Tibial artery (tissue), 4 donors: ENCODE results near the gene CEP78.
A peak's percentile ranks its signal among the peaks of the same experiment; 100 is the strongest.

ENCODE experiments used
- DNase-seq, 2 donors: peaks; one replicate each; pipeline ENCODE4 v3.0.0-alpha.2; 2019
- H3K27ac ChIP-seq, 2 donors: fragments of 200-600 bp; sonication (generic) in 1 of 2; 1 replicate in 1 of 2; 2 replicates in 1 of 2; pipeline ENCODE4 v1.5.1; 2018 to 2019; ENCODE audit warnings: mild to moderate bottlenecking in 1 of 2
- H3K27me3 ChIP-seq, 2 donors: fragments of 200-600 bp; sonication (generic) in 1 of 2; one replicate each; pipeline versions ENCODE4 v1.5.1 to v1.6.0; 2016 to 2019
- H3K36me3 ChIP-seq, 3 donors: fragments of 200-600 bp; sonication (generic) in 2 of 3; one replicate each; pipeline ENCODE4 v1.5.1; 2016 to 2019; ENCODE audit warnings: mild to moderate bottlenecking in 2 of 3
- H3K4me1 ChIP-seq, 4 donors: fragments of 200-600 bp; sonication (generic) in 2 of 4; 1 replicate in 3 of 4; 2 replicates in 1 of 4; pipeline ENCODE4 v1.5.1; 2016 to 2019
- H3K4me3 ChIP-seq, 2 donors: fragments of 200-600 bp; sonication (generic) in 1 of 2; 1 replicate in 1 of 2; 2 replicates in 1 of 2; pipeline ENCODE4 v1.5.1; 2018 to 2019; ENCODE audit warnings: mild to moderate bottlenecking in 2 of 2
- H3K9me3 ChIP-seq, 3 donors: fragments of 200-600 bp; sonication (generic) in 1 of 3; one replicate each; pipeline ENCODE4 v1.5.1; 2016 to 2019
- CTCF ChIP-seq, 2 experiments: fragments of 200-600 bp in 1 of 2; fragments of 450-650 bp in 1 of 2; IDR thresholded peaks; one replicate each; pipeline ENCODE4 v1.5.1; 2017 to 2019; ENCODE audit warnings: antibody characterized with exemption in 2 of 2, mild to moderate bottlenecking in 1 of 2, moderate library complexity in 1 of 2
- intact Hi-C: fragments of 100-400 bp; cut with DNase I; formaldehyde crosslinking; loops from one replicate; pipeline ENCODE4 v1.15.0; 2023; ENCODE audit warnings: low total_unique reads

CEP78 gene

GRCh38 chr9:78314550-78314949 is 78.7 kb downstream of the CEP78 start:
- intact Hi-C loops = no loop called here
- Histone ChIP-seq H3K27me3 (no peaks in the 10 kb centered on the region), H3K27ac (no peak overlapping the region), H3K4me3 (no peak overlapping the region), H3K9me3 (no peaks in the 10 kb centered on the region), H3K4me1 (peaks cover 0 to 18% (median 0%) of the 10 kb centered on the region in 4 donors), H3K36me3 (no peaks in the 10 kb centered on the region)
- no peak for TF ChIP-seq CTCF (IDR thresholded peaks at IDR 0.05)
- peak in 1 of 2 donors; percentile 21 for DNase-seq

- no peak overlapping the region for H3K27ac ChIP-seq
- peaks cover 0 to 18% (median 0%) of the 10 kb centered on the region in 4 donors for H3K4me1 ChIP-seq
- H3K4me3 ChIP-seq = no peak overlapping the region
- intact Hi-C loops = no loop called here
- H3K36me3 ChIP-seq = no peaks in the 10 kb centered on the region
- H3K9me3 ChIP-seq = no peaks in the 10 kb centered on the region
- H3K27me3 ChIP-seq = no peaks in the 10 kb centered on the region
- DNase-seq = peak in 1 of 2 donors; percentile 52
- TF ChIP-seq CTCF (IDR thresholded peaks at IDR 0.05) = no peak
Measured at GRCh38 chr9:78314953-78315870, 79.3 kb downstream of the CEP78 start.

GRCh38 chr9:78316166-78316892 is 80.5 kb downstream of the CEP78 start:
- TF ChIP-seq CTCF (IDR thresholded peaks at IDR 0.05) = no peak
- DNase-seq = peak in 1 of 2 donors; percentile 28
- Histone ChIP-seq H3K4me3 (no peak overlapping the region), H3K27ac (no peak overlapping the region), H3K4me1 (peaks cover 0 to 18% (median 0%) of the 10 kb centered on the region in 4 donors), H3K36me3 (no peaks in the 10 kb centered on the region), H3K27me3 (no peaks in the 10 kb centered on the region), H3K9me3 (no peaks in the 10 kb centered on the region)
- intact Hi-C loops = no loop called here

GRCh38 chr9:78319197-78320029 is 83.5 kb downstream of the CEP78 start:
- no peak overlapping the region for H3K27ac ChIP-seq
- no peaks in the 10 kb centered on the region for H3K9me3 ChIP-seq
- intact Hi-C loops = no loop called here
- no peaks in the 10 kb centered on the region for H3K27me3 ChIP-seq
- TF ChIP-seq CTCF (IDR thresholded peaks at IDR 0.05) = no peak
- peaks cover 0 to 18% (median 0%) of the 10 kb centered on the region in 4 donors for H3K4me1 ChIP-seq
- H3K4me3 ChIP-seq = no peak overlapping the region
- no peaks in the 10 kb centered on the region for H3K36me3 ChIP-seq
- DNase-seq = peak in 1 of 2 donors; percentile 35

- H3K9me3 ChIP-seq = no peaks in the 10 kb centered on the region
- no peak overlapping the region for H3K27ac ChIP-seq
- H3K27me3 ChIP-seq = no peaks in the 10 kb centered on the region
- peaks cover 0 to 11% (median 0%) of the 10 kb centered on the region in 4 donors for H3K4me1 ChIP-seq
- no peak for TF ChIP-seq CTCF (IDR thresholded peaks at IDR 0.05)
- H3K36me3 ChIP-seq = no peaks in the 10 kb centered on the region
- peak in 1 of 2 donors; percentile 12 for DNase-seq
- H3K4me3 ChIP-seq = no peak overlapping the region
- intact Hi-C loops = no loop called here
Measured at GRCh38 chr9:78320030-78320693, 84.3 kb downstream of the CEP78 start.
